GM19328 (cell line): ENCODE measurements around the gene TUBB1.

Experiments used
- ATAC-seq: cut with Tn5 transposase; IDR thresholded peaks from one replicate; pipeline ENCODE4 v1.9.1; 2021; ENCODE audit warnings: mild to moderate bottlenecking, moderate library complexity; ENCODE audit not compliant: unreplicated experiment

Gene TUBB1

GRCh38 chr20:59017493-59018231, 1.6 kb upstream of the TUBB1 start:
- no peak for ATAC-seq

- no peak for ATAC-seq
These were observed 412 bp upstream of the TUBB1 start for GRCh38 chr20:59018817-59019216.

GRCh38 chr20:59020938-59021551, 1.8 kb downstream of the TUBB1 start:
- ATAC-seq: no peak

- no peak for ATAC-seq
These were observed 3.5 kb downstream of the TUBB1 start for GRCh38 chr20:59022754-59023153.

- no peak for ATAC-seq
These were observed 4.4 kb downstream of the TUBB1 start for GRCh38 chr20:59023616-59024015.

GRCh38 chr20:59024111-59024530, 4.9 kb downstream of the TUBB1 start:
- ATAC-seq: no peak

GRCh38 chr20:59025086-59025485, 5.9 kb downstream of the TUBB1 start:
- ATAC-seq: no peak

- no peak for ATAC-seq
These were observed 6.3 kb downstream of the TUBB1 start for GRCh38 chr20:59025511-59025910.

- no peak for ATAC-seq
These were observed 7.9 kb downstream of the TUBB1 start for GRCh38 chr20:59026904-59027740.

GRCh38 chr20:59027741-59028320, 8.6 kb downstream of the TUBB1 start:
- no peak for ATAC-seq

- no peak for ATAC-seq
These were observed 9.6 kb downstream of the TUBB1 start for GRCh38 chr20:59028812-59029211.

- no peak for ATAC-seq
These were observed 11.8 kb downstream of the TUBB1 start for GRCh38 chr20:59030911-59031563.

- no peak for ATAC-seq
These were observed 12.4 kb downstream of the TUBB1 start for GRCh38 chr20:59031564-59032022.

GRCh38 chr20:59032023-59032712, 12.9 kb downstream of the TUBB1 start, which contains the start of gene ATP5F1E:
ATP5F1E (minus strand) TSS chr20:59032335; CDS start chr20:59032251, 84 bp downstream.
- ATAC-seq: peak; percentile 96

- ATAC-seq: no peak
These were observed 13.5 kb downstream of the TUBB1 start for GRCh38 chr20:59032713-59033059.

- ATAC-seq: no peak
These were observed 13.9 kb downstream of the TUBB1 start for GRCh38 chr20:59033093-59033492.

- no peak for ATAC-seq
These were observed 14.5 kb downstream of the TUBB1 start for GRCh38 chr20:59033616-59034165.

GRCh38 chr20:59035381-59035780, 16.2 kb downstream of the TUBB1 start:
- ATAC-seq: no peak

GRCh38 chr20:59037386-59037785, 18.2 kb downstream of the TUBB1 start:
- no peak for ATAC-seq

GRCh38 chr20:59039233-59039632, 20.0 kb downstream of the TUBB1 start:
- ATAC-seq: no peak
